NCI-H524 (cell line): Measurements from ENCODE around the gene RPL31.

Experiments used
- DNase-seq, 2 experiments: peaks; one replicate each; lab custom pipeline; 2025; lab: John Stamatoyannopoulos, UW

RPL31 gene

GRCh38 chr2:101001691-101002561 is at the start of gene RPL31:
TSS of gene RPL31 (plus strand) at chr2:101002289. CDS start at chr2:101002702, 413 bp downstream.
- peak; percentile 90 to 94 for DNase-seq

- no peak for DNase-seq
Measured at GRCh38 chr2:100952512-100952911, 49.6 kb upstream of the RPL31 start.

- DNase-seq = no peak
Measured at GRCh38 chr2:100953406-100954043, 48.6 kb upstream of the RPL31 start.

GRCh38 chr2:100954044-100954420 is 48.1 kb upstream of the RPL31 start:
- no peak for DNase-seq

- DNase-seq = no peak
Measured at GRCh38 chr2:100955226-100955625, 46.9 kb upstream of the RPL31 start.

- no peak for DNase-seq
Measured at GRCh38 chr2:100956081-100956480, 46.0 kb upstream of the RPL31 start.

- no peak for DNase-seq
Measured at GRCh38 chr2:100957996-100958653, 44.0 kb upstream of the RPL31 start.

- DNase-seq = no peak
Measured at GRCh38 chr2:100959225-100959880, 42.7 kb upstream of the RPL31 start.

- no peak for DNase-seq
Measured at GRCh38 chr2:100960688-100961087, 41.4 kb upstream of the RPL31 start.

GRCh38 chr2:100962366-100963025 is 39.6 kb upstream of the RPL31 start:
- DNase-seq = no peak

GRCh38 chr2:100963026-100963375 is 39.1 kb upstream of the RPL31 start:
- DNase-seq = no peak

GRCh38 chr2:100964222-100964621 is 37.9 kb upstream of the RPL31 start:
- no peak for DNase-seq

- no peak for DNase-seq
Measured at GRCh38 chr2:100964681-100965169, 37.4 kb upstream of the RPL31 start.

- no peak for DNase-seq
Measured at GRCh38 chr2:100965596-100965995, 36.5 kb upstream of the RPL31 start.

- no peak for DNase-seq
Measured at GRCh38 chr2:100967716-100968115, 34.4 kb upstream of the RPL31 start.

GRCh38 chr2:100968146-100969145 is 33.6 kb upstream of the RPL31 start:
- no peak for DNase-seq

GRCh38 chr2:100969998-100970397 is 32.1 kb upstream of the RPL31 start:
- DNase-seq = no peak

GRCh38 chr2:100971221-100971620 is 30.9 kb upstream of the RPL31 start:
- DNase-seq = no peak

GRCh38 chr2:100972452-100972851 is 29.6 kb upstream of the RPL31 start:
- no peak for DNase-seq

GRCh38 chr2:100974712-100975520 is 27.2 kb upstream of the RPL31 start:
- DNase-seq = no peak
